GM12878 (cell line): Measurements from ENCODE around the gene PPP1R18. TPM values are rescaled to one million over a fixed set of nuclear protein-coding genes. Genes with fewer than 3 reads are reported as not detected.
A peak's percentile ranks its signal among the peaks of the same experiment; 100 is the strongest.

Experiments used
- ATF7 ChIP-seq: fragments of 450-650 bp; IDR thresholded peaks from 2 replicates; pipeline ENCODE4 v1.6.1; 2016; ENCODE audit warnings: low read depth, mild to moderate bottlenecking
- CBX5 ChIP-seq: sonication (generic); IDR thresholded peaks from 2 replicates; pipeline ENCODE4 v1.6.1; 2016; ENCODE audit warnings: low read depth, moderate library complexity, mild to moderate bottlenecking, inconsistent platforms
- CHD1 ChIP-seq: IDR thresholded peaks from 2 replicates; pipeline ENCODE4 v1.6.1; 2012; ENCODE audit warnings: low read depth, low read length, improper control_type of control experiment
- CTCF ChIP-seq, 3 experiments: IDR thresholded peaks in 2 of 3; conservative IDR thresholded peaks in 1 of 3; 2 replicates each; pipeline ENCODE4 v1.5.1; 2011; ENCODE audit warnings: low read depth in 3 of 3, low read length in 3 of 3, mild to moderate bottlenecking in 3 of 3, control low read depth in 2 of 3, moderate library complexity in 2 of 3, inconsistent platforms in 1 of 3, mixed read lengths in 1 of 3; ENCODE audit not compliant: control insufficient read depth in 2 of 3, insufficient read depth in 1 of 3; ENCODE audit errors: extremely low read depth in 1 of 3
- E2F8 ChIP-seq: fragments of 450-650 bp; IDR thresholded peaks from 2 replicates; pipeline ENCODE4 v1.6.1; 2018; ENCODE audit warnings: mild to moderate bottlenecking, low read depth, moderate library complexity; ENCODE audit not compliant: partially characterized antibody
- FOS ChIP-seq: IDR thresholded peaks from 3 replicates; pipeline ENCODE4 v1.6.1; 2011; ENCODE audit warnings: borderline replicate concordance; ENCODE audit not compliant: insufficient read length; ENCODE audit errors: extremely low read depth
- HDGF ChIP-seq: fragments of 450-650 bp; IDR thresholded peaks from 2 replicates; pipeline ENCODE4 v1.6.1; 2016; ENCODE audit warnings: antibody characterized with exemption
- KDM1A ChIP-seq: fragments of 200-600 bp; sonication (generic); IDR thresholded peaks from 2 replicates; pipeline ENCODE4 v1.6.1; 2016; ENCODE audit warnings: borderline replicate concordance
- PAX8 ChIP-seq: fragments of 450-650 bp; IDR thresholded peaks from 2 replicates; pipeline ENCODE4 v1.6.1; 2017; ENCODE audit warnings: mild to moderate bottlenecking, moderate library complexity
- POLR2A ChIP-seq: IDR thresholded peaks from 2 replicates; pipeline ENCODE4 v1.6.1; 2011; ENCODE audit warnings: low read depth, mild to moderate bottlenecking, low read length
- RBBP5 ChIP-seq: fragments of 200-600 bp; sonication (generic); conservative IDR thresholded peaks from 2 replicates; pipeline ENCODE4 v1.6.1; 2016
- RELB ChIP-seq: fragments of 450-650 bp; IDR thresholded peaks from 2 replicates; pipeline ENCODE4 v1.6.1; 2017; ENCODE audit warnings: low read depth, mild to moderate bottlenecking, moderate library complexity
- RFX5 ChIP-seq: IDR thresholded peaks from 2 replicates; pipeline ENCODE4 v1.6.1; 2011; ENCODE audit warnings: low read depth, low read length, improper control_type of control experiment
- SREBF2 ChIP-seq: IDR thresholded peaks from 2 replicates; pipeline ENCODE4 v1.6.1; 2012; ENCODE audit warnings: mild to moderate bottlenecking, low read length
- SRF ChIP-seq, 2 experiments: IDR thresholded peaks; 2 replicates each; pipeline ENCODE4 v1.6.1; 2011; ENCODE audit warnings: low read depth in 2 of 2, low read length in 2 of 2, mild to moderate bottlenecking in 1 of 2, moderate library complexity in 1 of 2
- TCF3 ChIP-seq: IDR thresholded peaks from 2 replicates; pipeline ENCODE4 v1.6.1; 2012; ENCODE audit warnings: low read depth, mild to moderate bottlenecking, low read length, borderline replicate concordance; ENCODE audit not compliant: insufficient read depth
- ZNF384 ChIP-seq: IDR thresholded peaks from 2 replicates; pipeline ENCODE4 v1.6.1; 2012; ENCODE audit warnings: low read depth, mild to moderate bottlenecking, low read length, improper control_type of control experiment, borderline replicate concordance
- ZZZ3 ChIP-seq: IDR thresholded peaks from 2 replicates; pipeline ENCODE4 v1.6.1; 2011; ENCODE audit warnings: low read depth; ENCODE audit not compliant: control insufficient read depth, insufficient read length
- polyA plus RNA-seq, 11 experiments: library from polyadenylated mRNA; depleted of rRNA in 4 of 11; unstranded in 6 of 11; stranded (reverse) in 5 of 11; fragments of >200 nt; fragmentation: Nextera tagmentation in 4 of 11; fragmentation: Illumina TruSeq in 1 of 11; extraction: Ambion mirVana in 4 of 11; extraction: Trizol in 1 of 11; gene quantifications; 1 replicate in 1 of 11; 2 replicates in 10 of 11; pipeline versions ENCODE4 v1.2.1 to v1.2.3, GENCODE V29; 2011 to 2016; ENCODE audit warnings: inconsistent platforms in 2 of 11, missing spikeins in 2 of 11, low read depth in 1 of 11
- total RNA-seq, 4 experiments: library from RNA; depleted of rRNA in 3 of 4; stranded (reverse); fragments of >200 nt in 3 of 4; fragmentation: Illumina TruSeq in 1 of 4; extraction: Trizol in 1 of 4; gene quantifications; 2 replicates each; pipeline versions ENCODE4 v1.2.1 to v1.2.3, GENCODE V29; 2013 to 2021
- TF ChIP-seq, protein P1 (sequence below): fragments of 450-650 bp; IDR thresholded peaks from 2 replicates; pipeline ENCODE4 v1.6.1; 2016; ENCODE audit warnings: mild to moderate bottlenecking
- TF ChIP-seq, protein P2 (sequence below): IDR thresholded peaks from 2 replicates; pipeline ENCODE4 v1.6.1; 2012; ENCODE audit warnings: low read depth, low read length, improper control_type of control experiment
- TF ChIP-seq, protein P3 (sequence below): IDR thresholded peaks from 2 replicates; pipeline ENCODE4 v1.6.1; 2011; ENCODE audit warnings: low read depth, low read length, improper control_type of control experiment, borderline replicate concordance

PPP1R18 gene
- total and polyA plus RNA-seq, 10 of the 15 experiments (the other 5 are each of a cell fraction or from before 2014, with no cell fraction given): 21.0 to 119 (median 52.6) TPM

DNA sequence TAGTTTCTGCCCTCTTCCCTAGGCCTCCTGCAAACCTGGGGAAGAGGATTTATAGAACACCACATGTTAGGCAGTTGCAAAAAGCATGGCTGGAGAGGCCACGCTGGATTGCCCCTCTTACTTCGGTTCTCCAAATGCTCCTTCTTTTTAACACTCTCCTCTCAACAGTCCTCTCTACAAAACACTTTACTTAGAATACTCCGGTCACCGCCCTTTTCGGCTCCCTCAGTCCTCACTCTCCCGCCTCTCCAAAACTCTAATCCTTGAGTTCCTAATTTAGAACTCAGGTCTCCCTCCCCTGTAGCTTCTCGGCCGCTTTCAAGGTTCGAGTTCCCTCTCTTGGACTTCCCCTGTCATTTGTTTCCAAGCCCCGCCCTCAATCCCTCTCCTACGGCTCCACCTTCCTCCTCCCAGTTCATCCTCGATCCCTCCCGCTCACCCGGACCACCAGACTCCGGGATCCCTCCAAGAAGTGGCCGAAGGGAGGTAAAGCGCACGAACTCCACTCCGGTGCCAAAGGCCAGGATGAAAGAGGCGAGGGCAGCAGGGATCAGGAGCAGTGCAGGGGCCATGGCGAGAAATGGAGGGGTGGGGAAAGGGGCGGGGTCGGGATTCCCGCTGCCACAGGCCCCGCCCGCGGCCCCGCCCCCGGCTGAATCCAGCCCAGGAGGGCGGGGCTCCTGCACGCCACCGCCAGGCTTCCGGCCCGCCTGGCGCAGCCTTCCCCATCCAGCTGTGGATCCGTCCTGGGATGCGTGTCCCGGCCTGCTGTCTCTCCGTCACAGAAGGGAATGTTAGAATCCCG lies 4.2 kb upstream of the PPP1R18 start, which contains the start of gene NRM (continued):
- TF ChIP-seq, protein P1, sequence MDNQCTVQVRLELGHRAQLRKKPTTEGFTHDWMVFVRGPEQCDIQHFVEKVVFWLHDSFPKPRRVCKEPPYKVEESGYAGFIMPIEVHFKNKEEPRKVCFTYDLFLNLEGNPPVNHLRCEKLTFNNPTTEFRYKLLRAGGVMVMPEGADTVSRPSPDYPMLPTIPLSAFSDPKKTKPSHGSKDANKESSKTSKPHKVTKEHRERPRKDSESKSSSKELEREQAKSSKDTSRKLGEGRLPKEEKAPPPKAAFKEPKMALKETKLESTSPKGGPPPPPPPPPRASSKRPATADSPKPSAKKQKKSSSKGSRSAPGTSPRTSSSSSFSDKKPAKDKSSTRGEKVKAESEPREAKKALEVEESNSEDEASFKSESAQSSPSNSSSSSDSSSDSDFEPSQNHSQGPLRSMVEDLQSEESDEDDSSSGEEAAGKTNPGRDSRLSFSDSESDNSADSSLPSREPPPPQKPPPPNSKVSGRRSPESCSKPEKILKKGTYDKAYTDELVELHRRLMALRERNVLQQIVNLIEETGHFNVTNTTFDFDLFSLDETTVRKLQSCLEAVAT: peak; percentile 70; the same call in 1 of the 2 replicates
- TF ChIP-seq KDM1A (no peak), RELB (peak; percentile 93), POLR2A (peak; percentile 74), ZZZ3 (no peak), HDGF (peak; percentile 69; the same call in 1 of the 2 replicates), ATF7 (peak; percentile 35; the same call in 1 of the 2 replicates), CHD1 (no peak), SREBF2 (no peak), PAX8 (no peak), CBX5 (no peak), FOS (no peak), RFX5 (no peak), E2F8 (peak; percentile 21), RBBP5 (no peak), ZNF384 (no peak), CTCF (IDR thresholded peaks at IDR 0.05 in 2 of 3, conservative IDR thresholded peaks at IDR 0.05 in 1 of 3; ENCODE audit: control insufficient read depth in 2 of 3, extremely low read depth in 1 of 3, insufficient read depth in 1 of 3, low read depth in 3 of 3, low read length in 3 of 3) (no peak), TCF3 (no peak), SRF (IDR thresholded peaks at IDR 0.05; ENCODE audit: low read depth in 2 of 2, low read length in 2 of 2) (no peak)
- TF ChIP-seq, protein P2, sequence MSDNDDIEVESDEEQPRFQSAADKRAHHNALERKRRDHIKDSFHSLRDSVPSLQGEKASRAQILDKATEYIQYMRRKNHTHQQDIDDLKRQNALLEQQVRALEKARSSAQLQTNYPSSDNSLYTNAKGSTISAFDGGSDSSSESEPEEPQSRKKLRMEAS: no peak
- TF ChIP-seq, protein P3, sequence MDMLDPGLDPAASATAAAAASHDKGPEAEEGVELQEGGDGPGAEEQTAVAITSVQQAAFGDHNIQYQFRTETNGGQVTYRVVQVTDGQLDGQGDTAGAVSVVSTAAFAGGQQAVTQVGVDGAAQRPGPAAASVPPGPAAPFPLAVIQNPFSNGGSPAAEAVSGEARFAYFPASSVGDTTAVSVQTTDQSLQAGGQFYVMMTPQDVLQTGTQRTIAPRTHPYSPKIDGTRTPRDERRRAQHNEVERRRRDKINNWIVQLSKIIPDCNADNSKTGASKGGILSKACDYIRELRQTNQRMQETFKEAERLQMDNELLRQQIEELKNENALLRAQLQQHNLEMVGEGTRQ: no peak
